ENCODE measurements around the gene NACC1.

- TF ChIP-seq POLR2A (IDR thresholded peaks at IDR 0.05) = no peak
- TF ChIP-seq POLR2AphosphoS5 (IDR thresholded peaks at IDR 0.05) = no peak
Measured at GRCh38 chr19:13097463-13098258, 20.4 kb upstream of the NACC1 start.
